Stimulated activated CD8-positive, alpha-beta memory T cell treated with anti-CD3 and anti-CD28 coated beads, Interleukin-12 subunit alpha, Interleukin-12 subunit beta, amount 100 ng/mL, for 4 hours (primary cell): ENCODE measurements around the gene WDR45B.
"Not testable (repeated sequence)": the region's sequence is repeated elsewhere in the genome, so short reads cannot be mapped to it uniquely, and the experiment has no call there.

Experiments used
- DNase-seq: peaks from one replicate; pipeline ENCODE4 v3.0.0-alpha.2; 2020; ENCODE audit warnings: low read depth

Gene WDR45B

DNA sequence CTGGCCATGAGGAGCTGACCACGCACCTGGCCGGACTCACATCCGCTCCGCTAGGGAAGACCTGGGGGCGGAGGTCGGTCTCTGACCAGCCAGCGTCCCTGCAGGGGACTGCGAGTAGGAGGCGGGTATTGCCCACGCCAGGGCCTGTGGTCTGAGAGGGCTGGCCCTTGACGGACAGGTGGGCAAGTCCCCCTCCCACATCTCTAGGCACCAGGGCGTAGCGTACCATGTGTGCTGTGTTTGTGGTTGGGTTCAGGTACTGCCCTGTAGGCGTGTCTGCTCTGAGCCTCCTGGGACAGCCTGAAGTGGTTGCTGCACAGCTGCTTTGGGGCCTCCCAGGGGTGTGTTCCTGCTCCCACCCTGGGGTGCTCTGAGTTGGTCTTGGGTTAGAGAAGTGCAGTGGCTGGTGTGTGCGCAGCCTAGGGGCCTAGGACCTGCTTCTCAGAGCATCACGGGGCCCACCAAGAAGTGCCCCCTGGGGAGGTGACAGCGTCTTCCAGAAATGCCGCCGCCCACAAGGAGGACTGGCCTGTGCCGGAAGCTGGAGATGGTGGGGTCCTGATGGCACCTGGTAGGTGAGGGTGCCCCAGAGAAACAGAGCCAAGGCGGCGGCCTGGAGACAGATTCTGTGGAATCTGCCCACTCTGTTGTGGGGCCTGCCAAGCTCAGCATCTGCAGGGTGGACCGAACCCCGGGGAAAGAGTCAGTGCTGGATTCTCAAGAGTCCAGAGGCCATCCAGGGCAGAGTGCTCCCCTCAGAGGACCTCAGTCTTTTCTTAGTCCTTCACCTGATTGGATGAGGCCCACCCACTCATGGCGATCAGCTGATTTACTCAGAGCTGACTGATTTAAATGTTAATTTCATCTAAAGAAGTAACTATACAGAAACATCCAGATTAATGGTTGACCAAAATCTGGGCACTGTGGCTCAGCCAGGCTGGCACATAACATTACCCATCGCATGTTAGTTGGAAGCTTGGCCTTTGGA lies 48.3 kb downstream of the WDR45B start:
- DNase-seq = no peak

DNA sequence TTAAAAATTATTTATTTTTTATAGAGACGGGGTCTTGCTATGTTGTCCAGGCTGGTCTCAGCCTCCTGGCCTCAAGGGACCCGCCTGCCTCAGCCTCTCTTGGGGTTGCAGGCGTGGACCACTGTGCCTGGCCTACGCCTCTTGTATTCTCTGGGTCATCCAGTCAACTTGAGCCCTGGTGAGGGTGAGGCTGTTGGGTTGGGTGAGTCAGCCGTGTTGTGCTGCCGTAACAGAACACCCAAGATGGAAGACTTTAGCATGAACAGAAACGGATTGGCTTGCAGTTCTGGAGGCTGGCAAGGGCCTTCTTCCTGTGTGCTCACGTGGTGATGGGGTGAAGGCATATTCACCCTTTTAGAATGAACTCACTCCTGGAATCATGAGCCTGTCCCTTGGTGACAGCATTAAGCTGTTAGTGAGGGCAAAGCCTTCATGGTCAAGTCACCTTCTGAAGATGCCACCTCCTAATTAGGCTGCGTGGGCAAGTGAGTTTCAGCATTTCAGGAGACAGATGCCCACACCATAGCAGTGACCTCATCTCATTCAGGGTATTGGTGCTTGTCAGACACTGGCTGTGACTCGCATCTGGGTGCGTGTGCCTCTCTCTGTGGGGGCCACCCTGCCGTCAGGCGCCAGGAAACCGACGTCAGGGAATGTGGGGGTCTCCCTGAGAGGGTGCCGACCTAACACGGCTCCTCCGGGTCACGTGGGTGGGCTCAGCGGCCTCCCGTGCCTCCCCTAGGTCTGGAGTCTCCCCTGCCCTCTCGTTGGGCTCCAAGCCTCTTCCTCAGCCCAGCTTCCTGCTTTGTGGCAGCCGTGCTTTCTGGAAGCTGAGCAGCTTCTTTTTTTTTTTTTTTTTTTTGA lies 49.8 kb downstream of the WDR45B start:
- no peak for DNase-seq

DNA sequence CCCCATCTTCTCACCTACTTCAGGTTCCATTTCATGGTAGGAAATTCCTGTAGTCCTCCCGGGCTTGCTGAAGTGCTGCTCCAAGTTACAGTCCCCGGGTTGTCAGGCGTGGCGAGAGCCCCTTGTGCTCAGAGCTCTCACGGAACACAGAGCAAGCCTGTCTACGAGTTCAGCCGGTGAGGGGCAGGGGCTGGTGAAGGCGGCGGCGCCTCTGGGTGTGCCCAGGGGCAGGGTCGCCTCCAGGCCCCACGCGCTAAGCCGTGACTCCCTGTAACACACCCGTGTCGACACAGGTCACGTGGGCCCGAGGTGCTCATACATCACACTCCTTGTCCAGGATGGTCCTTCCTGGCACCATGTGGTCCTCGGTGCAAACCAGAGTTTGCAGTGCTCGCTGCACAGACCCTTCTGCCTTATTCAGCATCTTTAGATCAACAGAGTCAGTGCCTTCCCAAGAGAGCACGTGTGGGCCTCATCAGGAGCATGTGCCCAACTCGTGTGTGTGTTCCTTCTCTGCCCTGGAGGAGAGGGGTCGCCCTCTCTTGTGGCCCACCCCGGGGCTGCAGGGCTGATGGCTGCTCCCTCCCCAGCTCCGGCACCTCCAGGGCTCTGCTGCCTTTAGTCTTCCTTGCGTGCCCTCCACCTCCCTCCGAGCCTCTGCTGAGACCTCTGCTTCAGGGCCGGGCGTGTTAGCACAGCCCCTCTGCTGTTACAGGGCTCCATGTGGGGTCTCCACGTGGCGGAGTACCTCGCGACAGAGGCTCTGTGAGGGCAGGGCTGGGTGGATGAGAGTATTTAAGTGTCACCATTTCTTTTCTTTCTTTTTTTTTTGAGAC lies 51.2 kb downstream of the WDR45B start:
- DNase-seq = no peak

DNA sequence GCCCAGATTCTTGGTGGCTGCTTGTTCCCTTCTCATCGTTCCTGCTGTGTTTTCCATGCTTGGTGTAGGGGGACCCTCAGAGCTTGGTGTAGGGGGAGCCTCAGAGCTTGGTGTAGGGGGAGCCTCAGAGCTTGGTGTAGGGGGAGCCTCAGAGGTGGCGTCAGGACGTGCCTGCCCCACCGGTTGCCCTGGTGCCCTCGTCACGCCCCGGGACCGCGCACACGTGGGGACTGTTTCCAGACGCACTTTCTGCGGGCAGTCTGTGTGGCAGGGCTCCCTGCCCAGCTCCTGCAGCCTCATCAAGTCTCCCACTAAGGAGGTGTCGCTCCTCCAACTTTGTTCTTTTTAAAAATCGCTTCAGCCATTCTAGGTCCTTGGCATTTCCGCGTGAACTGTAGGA lies 51.9 kb downstream of the WDR45B start:
- DNase-seq = no peak

DNA sequence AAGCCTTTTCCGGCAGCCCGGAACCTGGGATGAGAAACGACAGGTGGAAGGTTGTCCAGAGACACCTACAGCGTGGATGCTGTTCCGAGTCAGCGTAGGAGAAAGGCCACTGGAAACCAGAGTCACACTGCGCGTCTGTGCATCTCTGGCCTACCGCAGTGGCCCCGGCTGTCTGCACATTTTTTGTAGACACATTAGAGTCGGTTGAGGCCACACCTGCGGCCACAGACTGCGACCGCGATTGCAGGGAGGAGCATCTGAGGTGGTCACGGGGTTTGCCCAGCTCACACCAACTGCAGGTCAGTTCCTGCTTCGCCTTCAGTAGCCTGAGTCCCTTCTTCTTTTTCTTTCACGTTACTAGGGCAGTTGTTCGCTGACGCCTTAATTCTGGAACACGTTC lies 52.4 kb downstream of the WDR45B start:
- no peak for DNase-seq

DNA sequence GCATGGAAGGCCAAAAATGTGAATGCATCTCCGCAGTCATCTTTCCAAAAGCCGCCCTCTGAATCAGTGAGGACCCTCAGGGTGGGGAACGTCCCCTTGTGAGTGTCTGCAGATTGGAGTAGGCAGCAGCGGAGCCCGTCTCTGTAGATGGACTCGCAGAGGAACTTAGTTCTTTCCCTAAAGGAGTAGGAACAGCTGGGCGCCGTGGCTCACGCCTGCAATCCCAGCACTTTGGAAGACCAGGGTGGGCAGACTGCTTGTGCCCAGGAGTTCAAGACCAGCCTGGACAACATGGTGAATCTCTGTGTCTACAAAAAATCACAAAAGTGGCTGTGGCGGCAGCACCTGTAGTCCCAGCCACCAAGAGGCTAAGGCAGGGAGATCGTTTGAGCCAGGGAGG lies 53.7 kb downstream of the WDR45B start:
- DNase-seq = no peak

DNA sequence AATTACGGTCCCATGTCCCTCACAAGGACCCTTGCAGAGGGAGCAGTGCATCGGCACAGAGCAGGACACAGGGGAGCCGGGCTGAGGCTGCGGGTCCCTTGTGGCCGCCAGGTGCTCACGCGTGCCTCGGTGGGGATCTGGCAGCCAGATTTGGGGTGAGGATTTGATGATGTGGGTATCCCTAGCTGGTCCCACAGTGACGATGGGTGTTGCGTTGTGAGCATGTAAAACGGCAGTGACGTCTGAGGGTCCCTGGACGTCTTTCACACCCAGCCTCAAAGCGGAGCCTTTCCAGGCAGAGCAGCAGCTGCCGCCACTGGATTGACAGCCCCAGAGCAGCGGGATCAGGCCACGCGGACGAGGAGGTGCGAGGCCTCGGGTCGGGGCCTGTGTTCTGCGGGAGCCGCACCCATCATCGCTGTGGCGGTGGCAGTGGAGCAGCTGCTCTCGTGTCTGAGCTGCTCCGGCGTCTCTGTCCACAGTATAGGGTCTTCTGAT lies 54.6 kb downstream of the WDR45B start:
- no peak for DNase-seq

DNA sequence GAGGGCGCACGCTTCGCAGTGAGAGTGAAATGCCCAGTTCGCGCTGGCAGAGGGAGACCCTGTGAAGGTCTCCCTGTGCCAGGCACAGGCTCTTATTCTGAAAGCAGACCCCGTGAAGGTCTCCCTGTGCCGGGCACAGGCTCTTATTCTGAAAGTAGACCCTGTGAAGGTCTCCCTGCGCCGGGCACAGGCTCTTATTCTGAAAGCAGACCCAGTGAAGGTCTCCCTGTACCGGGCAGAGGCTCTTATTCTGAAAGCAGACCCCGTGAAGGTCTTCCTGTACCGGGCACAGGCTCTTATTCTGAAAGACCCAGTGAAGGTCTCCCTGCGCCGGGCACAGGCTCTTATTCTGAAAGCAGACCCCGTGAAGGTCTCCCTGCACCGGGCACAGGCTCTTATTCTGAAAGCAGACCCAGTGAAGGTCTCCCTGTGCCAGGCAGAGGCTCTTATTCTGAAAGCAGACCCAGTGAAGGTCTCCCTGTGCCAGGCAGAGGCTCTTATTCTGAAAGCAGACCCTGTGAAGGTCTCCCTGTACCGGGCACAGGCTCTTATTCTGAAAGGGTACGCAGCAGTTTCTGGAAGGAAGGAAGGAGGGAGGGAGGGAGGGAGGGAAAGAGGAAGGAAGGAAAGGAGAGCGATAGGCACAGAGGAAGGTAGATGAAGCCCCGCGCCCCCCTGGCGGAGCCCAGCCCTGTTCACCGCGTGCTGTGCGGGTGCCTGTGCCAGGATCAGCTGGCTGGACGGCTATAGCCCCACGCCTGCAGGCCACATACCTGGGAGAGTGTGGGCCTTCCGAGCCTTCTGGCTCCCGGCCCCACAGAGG lies 55.3 kb downstream of the WDR45B start:
- DNase-seq = no peak

DNA sequence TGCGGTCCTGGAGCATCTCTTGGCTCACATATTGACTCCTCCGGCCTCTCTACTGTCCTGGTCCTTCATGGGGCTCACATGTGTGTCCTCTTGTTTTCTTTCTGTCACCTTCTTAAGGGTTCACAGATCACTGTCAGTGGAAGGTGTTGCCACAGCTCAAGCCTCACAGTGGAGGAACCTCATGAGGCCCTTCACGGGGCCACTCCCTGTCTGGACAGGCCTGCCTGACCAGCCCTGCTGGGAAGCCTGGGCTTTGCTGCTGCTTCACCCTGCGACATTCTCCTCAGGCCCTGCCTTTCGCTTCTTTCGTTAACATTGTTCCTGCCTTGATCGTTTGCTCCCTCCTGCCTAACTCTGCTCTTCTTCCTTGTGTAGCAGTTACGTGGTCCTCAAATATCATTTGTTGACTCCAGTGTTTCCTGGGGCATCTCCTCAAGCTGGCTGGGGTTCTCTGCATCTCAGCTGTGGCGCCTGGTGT lies 55.9 kb downstream of the WDR45B start:
- DNase-seq = no peak

DNA sequence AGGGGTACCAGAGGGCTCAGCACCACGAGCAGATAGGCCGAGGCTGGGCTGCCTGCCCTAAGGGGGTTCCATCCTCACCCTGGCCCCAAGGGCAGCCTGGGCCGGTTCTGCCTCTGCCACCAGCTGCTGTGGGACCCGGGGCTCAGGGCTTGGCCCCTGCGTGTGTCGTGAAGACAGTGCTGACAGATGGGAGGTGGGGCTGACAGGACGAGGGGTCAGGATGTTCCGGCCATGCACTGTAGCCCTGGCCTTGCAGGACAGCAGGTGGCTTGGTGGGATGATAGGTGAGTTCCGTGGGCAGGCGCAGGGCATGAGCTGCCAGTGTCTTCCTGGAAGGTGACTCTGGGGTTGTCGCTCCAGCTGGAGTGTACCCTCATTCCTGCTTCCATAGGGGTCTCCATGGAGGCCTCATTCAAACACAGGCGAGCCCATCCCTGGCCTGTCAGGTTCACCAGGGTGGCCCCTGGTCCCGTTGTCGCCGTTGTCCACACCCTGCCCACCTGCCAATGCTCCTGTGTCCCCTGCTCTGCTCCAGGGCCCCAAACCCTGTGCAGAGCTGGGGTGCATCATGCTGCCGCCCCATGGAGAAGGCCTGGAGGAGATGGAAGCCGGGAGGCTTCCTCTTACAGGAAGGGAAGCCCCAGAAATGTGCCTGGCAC lies 57.2 kb downstream of the WDR45B start:
- no peak for DNase-seq

DNA sequence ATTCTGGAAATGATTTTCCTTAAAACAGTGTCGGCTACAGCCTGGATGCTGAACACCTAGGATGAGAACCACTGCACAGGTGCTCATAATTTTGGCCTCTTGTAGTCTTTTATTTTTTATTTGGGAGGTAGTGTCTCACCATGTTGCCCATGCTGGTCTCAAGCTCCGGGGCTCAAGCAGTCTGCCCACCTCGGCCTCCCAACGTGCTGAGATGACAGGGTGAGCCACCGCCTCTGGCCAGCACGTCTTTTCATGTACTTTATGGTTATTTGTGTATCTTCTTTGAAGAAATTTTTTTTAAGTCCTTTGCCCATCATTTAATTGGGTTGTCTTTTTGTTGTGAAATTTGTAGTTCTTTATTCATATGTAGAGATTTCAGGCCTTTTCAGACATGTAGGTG lies 58.0 kb downstream of the WDR45B start:
- DNase-seq = no peak

DNA sequence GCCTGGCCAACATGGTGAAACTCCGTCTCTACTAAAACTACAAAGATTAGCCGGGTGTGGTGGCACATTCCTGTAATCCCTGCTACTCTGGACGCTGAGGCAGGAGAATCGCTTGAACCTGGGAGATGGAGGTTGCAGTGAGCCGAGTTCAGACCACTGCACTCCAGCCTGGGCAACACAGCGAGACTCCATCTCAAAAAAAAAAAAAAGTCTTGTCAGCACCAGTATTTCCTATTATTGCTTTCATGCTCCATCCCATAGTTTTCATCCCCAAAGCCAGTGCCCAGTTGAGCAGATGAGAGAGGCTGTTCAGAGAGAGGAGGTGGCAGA lies 58.4 kb downstream of the WDR45B start:
- DNase-seq = no peak

DNA sequence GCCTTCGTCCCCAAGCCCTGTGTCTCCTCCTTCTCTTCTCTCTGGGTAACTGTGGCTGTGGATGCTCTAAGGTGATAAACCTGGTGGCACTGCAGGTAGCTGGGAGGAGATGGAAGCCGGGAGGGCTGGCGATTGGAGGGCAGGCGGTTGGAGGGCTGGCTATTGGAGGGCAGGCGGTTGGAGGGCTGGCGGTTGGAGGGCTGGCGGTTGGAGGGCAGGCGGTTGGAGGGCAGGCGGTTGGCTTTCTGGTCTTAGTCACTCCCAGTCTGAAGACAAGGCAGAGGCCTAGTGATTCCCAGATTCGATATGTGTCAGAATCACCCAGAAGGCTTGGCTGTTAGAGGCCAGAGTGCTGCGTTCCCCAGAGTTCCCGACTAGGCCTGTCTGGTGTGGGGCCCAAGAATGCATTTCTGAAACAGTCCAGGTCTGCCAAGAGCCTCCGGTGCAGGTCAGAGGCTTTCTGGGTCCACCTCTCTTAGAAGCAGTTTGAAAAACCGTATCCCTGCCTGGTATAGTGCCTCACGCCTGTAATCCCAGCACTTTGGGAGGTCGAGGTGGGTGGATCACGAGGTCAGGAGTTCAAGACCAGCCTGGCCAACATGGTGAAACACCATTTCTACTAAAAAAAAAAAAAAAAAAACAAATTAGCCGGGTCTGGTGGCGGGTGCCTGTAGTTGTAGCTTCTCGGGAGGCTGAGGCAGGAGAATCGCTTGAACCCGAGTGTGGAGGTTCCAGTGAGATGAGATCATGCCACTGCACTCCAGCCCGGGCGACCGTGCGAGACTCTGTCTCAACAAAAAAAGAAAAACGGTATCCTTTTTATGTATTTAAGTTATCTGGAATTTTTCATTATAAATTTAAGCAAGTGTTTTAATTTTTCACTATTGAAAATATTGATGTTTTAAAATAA lies 59.7 kb downstream of the WDR45B start:
- DNase-seq = no peak

DNA sequence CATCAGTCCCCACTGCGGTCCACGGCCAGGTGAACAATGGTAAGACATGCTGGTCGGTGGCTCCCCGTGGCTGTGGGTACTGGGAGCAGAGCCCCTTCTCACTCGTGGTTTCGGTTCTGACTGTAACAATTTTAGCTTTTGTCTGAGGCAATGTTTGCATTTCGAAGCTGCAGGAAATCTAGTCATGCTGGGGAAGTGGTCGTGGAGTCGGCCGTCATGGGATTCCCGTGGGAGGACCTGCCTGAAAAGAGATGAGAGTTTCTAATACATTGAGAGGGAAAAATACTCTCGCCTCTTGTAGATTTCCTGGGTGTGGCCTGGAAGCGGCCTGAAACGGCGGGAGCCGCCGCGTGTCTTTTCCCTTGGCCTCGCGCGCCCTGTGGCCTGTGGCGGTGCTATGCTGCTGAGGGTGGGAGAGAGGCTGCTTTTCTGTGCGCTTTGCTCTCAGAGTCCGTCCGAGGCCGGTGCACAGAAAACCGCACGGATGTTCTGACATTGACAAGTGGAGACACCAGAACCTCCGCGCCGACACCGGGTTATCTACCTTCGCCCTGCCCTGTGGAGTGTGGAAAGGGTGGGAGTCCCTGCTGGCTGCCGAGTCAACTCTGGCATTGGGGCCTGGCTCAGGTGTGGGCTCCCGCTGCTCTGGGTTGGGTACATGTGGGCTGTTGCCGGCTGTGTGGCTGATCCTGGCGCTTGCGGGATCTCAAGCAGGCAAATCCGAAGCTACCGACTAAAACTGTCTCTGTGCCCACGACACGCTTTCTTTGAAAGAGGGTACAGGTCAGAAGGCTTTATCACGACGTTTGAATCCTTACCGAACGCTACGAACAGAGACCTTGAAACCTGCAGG lies 60.8 kb downstream of the WDR45B start:
- DNase-seq = no peak

DNA sequence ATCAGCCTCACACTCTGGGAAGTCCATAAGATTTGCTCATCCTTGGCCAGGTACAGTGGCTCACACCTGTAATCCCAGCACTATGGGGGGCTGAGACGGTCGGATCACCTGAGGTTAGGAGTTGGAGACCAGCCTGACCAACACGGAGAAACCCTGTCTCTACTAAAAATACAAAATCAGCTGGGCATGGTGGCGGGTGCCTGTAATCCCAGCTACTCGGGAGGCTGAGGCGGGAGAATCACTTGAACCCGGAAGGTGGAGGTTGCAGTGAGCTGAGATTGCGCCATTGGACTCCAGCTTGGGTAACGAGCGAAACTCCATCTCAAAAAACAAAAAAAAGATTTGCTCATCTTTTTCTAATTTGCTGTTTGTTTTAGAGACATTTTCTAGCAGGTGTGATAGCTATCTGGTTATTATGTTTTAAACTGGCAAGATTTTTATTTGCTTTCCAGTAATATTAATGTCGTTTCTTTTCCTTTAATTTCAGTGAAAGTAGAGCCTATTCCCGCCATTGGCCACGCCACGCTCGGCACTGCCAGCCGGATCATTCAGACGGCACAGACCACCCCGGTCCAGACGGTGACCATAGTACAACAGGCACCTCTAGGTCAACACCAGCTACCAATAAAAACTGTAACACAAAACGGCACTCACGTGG lies 61.5 kb downstream of the WDR45B start:
- no peak for DNase-seq

DNA sequence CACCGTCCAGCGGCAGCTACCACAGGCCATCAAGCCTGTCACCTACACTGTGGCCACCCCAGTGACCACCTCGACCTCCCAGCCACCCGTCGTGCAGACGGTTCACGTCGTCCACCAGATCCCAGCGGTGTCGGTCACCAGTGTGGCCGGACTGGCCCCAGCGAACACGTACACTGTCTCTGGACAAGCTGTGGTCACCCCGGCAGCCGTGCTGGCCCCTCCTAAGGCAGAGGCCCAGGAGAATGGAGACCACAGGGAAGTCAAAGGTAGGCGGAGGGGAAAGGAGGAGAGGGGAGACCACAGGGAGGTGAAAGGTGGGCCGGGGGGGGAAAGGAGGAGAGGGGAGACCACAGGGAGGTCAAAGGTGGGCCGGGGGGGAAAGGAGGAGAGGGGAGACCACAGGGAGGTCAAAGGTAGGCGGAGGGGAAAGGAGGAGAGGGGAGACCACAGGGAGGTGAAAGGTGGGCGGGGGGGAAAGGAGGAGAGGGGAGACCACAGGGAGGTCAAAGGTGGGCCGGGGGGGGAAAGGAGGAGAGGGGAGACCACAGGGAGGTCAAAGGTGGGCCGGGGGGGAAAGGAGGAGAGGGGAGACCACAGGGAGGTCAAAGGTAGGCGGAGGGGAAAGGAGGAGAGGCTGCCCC lies 62.2 kb downstream of the WDR45B start:
- not testable (repeated sequence) for DNase-seq

DNA sequence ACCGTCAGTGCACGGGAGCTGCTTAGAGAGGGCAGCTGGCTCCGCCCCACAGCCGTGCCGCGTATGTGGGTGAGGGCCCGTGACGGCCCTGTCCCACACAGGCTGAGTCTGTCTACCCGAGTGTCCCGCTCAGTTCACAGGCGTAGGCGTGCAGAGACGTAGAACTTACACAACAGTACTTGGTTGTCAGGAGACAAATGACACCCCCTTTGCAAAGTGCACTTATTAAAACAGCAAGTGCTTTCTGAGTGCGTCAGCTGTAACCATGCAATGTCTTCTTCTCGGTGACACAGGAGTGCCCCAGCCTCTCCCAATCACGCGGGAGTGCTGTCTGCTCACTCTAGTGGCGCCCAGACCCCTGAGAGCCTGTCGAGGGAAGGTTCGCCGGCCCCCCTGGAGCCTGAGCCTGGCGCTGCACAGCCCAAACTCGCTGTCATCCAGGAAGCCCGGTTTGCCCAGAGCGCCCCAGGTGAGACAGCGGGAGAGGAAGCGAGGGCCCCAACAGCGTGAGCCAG lies 64.5 kb downstream of the WDR45B start:
- peak; percentile 56 for DNase-seq
